ACC112 (cell line): Measurements from ENCODE around the gene PGM2L1.
"Not testable (repeated sequence)": the region's sequence is repeated elsewhere in the genome, so short reads cannot be mapped to it uniquely, and the experiment has no call there.

Experiments
- H2AFZ ChIP-seq: fragments of 200-600 bp; sonication (generic); one replicate; pipeline ENCODE4 v1.6.0; 2017; ENCODE audit warnings: antibody characterized with exemption, low read length; ENCODE audit not compliant: unreplicated experiment
- H3K27ac ChIP-seq: fragments of 200-600 bp; sonication (generic); 2 replicates; pipeline ENCODE4 v1.5.1; 2014; ENCODE audit warnings: low read depth, mild to moderate bottlenecking, antibody characterized with exemption, low read length, moderate library complexity
- H3K27me3 ChIP-seq: fragments of 200-600 bp; sonication (generic); 2 replicates; pipeline ENCODE4 v1.6.1; 2014; ENCODE audit warnings: mild to moderate bottlenecking, antibody characterized with exemption, low read length, moderate library complexity, mixed read lengths; ENCODE audit not compliant: insufficient read depth
- H3K36me3 ChIP-seq: fragments of 200-600 bp; sonication (generic); 2 replicates; pipeline ENCODE4 v1.6.1; 2016; ENCODE audit warnings: mild to moderate bottlenecking, antibody characterized with exemption, low read length, moderate library complexity, mixed read lengths; ENCODE audit not compliant: insufficient read depth
- H3K4me1 ChIP-seq: fragments of 200-600 bp; sonication (generic); one replicate; pipeline ENCODE4 v1.6.1; 2016; ENCODE audit warnings: low read length, mixed read lengths; ENCODE audit not compliant: insufficient read depth, unreplicated experiment, control insufficient read depth
- H3K4me3 ChIP-seq: fragments of 200-600 bp; sonication (generic); 2 replicates; pipeline ENCODE4 v1.5.1; 2014; ENCODE audit warnings: mild to moderate bottlenecking, low read depth, low read length
- H3K79me2 ChIP-seq: fragments of 200-600 bp; sonication (generic); one replicate; pipeline ENCODE4 v1.6.0; 2016; ENCODE audit warnings: low read length; ENCODE audit not compliant: control insufficient read depth, unreplicated experiment, insufficient read depth

The PGM2L1 gene

DNA sequence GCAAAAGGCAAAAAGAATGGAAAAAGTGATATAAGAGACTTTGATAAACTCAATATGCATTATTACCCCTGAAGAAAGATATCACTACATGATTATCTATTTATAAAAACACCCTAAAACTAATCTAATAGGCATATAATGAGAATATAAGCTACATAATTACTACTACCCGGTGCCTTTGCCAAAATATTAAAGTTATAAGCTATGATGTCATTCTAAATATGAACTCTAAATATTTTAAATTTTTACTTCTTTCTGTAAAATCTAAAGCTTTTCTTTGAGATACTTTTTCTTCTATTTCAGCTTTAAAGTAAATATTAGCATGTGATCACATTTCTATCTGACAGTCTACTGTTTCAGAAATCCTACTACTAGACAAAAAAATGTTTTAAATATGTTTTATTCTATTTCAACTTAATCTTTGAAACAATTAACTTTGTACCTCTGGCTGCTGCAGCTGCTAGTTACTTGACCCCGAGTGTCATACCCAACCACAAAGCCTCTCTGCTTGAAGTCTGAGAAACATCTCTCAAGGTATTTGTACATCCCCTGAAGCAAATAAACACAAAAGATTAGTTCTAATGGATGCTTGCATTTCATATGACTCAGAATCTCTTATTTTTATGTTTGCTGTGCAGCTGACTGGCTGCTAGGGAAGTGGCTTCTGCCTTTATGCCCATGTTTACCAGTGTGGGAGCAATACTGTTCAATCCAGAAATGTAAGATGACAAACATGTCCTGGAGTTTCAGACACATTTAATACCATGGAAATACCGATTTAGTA lies 26.8 kb downstream of the PGM2L1 start:
- no peaks in the 10 kb centered on the region for H3K27me3 ChIP-seq
- no peaks in the 10 kb centered on the region for H3K4me1 ChIP-seq
- no peak overlapping the region for H3K4me3 ChIP-seq
- no peaks in the 10 kb centered on the region for H3K79me2 ChIP-seq
- no peak overlapping the region for H3K27ac ChIP-seq
- H2AFZ ChIP-seq, result no peak overlapping the region
- H3K36me3 ChIP-seq, result no peaks in the 10 kb centered on the region

GRCh38 chr11:74370123-74370522 lies 28.1 kb downstream of the PGM2L1 start:
- no peaks in the 10 kb centered on the region for H3K36me3 ChIP-seq
- no peaks in the 10 kb centered on the region for H3K79me2 ChIP-seq
- H3K4me3 ChIP-seq, result no peak overlapping the region
- no peaks in the 10 kb centered on the region for H3K27me3 ChIP-seq
- no peak overlapping the region for H3K27ac ChIP-seq
- H3K4me1 ChIP-seq, result no peaks in the 10 kb centered on the region
- H2AFZ ChIP-seq, result no peak overlapping the region

DNA sequence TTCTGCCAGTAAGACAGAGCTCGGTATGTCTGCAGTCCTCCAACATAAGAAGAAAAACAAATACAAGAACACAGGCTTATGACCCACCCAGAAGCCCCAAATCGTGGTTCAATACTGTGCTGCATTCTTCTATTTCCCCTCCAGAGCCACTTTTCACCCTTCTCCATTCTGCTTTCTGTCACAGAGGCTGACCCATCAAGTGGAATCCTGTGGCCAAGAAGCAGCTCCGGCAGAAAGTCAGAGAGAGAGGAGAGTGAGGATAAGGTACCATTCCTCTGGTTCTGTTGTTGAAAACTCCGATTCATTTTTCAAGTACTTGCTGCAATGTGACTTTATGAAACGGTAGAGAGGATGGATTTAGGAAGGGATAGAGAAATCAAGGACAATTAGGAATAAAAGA lies 30.4 kb downstream of the PGM2L1 start:
- no peak overlapping the region for H3K4me3 ChIP-seq
- H3K27ac ChIP-seq, result no peak overlapping the region
- H3K36me3 ChIP-seq, result no peaks in the 10 kb centered on the region
- H3K79me2 ChIP-seq, result no peaks in the 10 kb centered on the region
- no peaks in the 10 kb centered on the region for H3K4me1 ChIP-seq
- H2AFZ ChIP-seq, result no peak overlapping the region
- no peaks in the 10 kb centered on the region for H3K27me3 ChIP-seq

- Histone ChIP-seq H3K4me3 (no peak overlapping the region), H3K36me3 (no peaks in the 10 kb centered on the region), H2AFZ (no peak overlapping the region), H3K79me2 (no peaks in the 10 kb centered on the region), H3K4me1 (no peaks in the 10 kb centered on the region), H3K27me3 (no peaks in the 10 kb centered on the region), H3K27ac (no peak overlapping the region)
These were observed 31.7 kb downstream of the PGM2L1 start for GRCh38 chr11:74366576-74366975.

GRCh38 chr11:74365805-74366204 lies 32.4 kb downstream of the PGM2L1 start:
- H2AFZ ChIP-seq, H3K79me2 ChIP-seq: not testable (repeated sequence)

DNA sequence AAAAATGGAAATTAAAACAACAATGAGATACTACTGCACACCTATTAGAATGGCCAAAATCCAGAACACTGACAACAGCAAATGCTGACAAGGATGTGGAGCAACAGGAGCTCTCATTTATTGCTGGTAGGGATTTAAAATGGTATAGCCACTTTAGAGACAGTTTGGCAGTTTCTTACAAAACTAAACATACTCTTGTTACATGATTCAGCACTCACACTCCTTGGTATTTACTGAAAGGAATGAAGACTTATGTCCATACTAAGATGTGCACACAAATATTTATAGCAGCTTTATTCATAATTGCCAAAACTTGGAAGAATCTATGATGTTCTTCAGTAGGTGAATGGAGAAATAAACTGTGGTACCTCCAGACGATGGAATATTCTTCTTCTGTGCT lies 40.8 kb downstream of the PGM2L1 start:
- no peaks in the 10 kb centered on the region for H3K79me2 ChIP-seq
- no peak overlapping the region for H2AFZ ChIP-seq
- no peak overlapping the region for H3K4me3 ChIP-seq
- no peak overlapping the region for H3K27ac ChIP-seq
- H3K27me3 ChIP-seq, result no peaks in the 10 kb centered on the region
- H3K4me1 ChIP-seq, result no peaks in the 10 kb centered on the region
- no peaks in the 10 kb centered on the region for H3K36me3 ChIP-seq

More at GRCh38 chr11:74365805-74366204, 32.4 kb downstream of the PGM2L1 start:
- not testable (repeated sequence) for H3K4me3 ChIP-seq, H3K27ac ChIP-seq, H3K27me3 ChIP-seq, H3K4me1 ChIP-seq, H3K36me3 ChIP-seq

- no peaks in the 10 kb centered on the region for H3K36me3 ChIP-seq
- no peak overlapping the region for H3K27ac ChIP-seq
- H3K4me3 ChIP-seq, result no peak overlapping the region
- no peaks in the 10 kb centered on the region for H3K4me1 ChIP-seq
- no peaks in the 10 kb centered on the region for H3K27me3 ChIP-seq
- H3K79me2 ChIP-seq, result no peaks in the 10 kb centered on the region
- H2AFZ ChIP-seq, result no peak overlapping the region
These were observed 42.6 kb downstream of the PGM2L1 start for GRCh38 chr11:74355626-74356025.

GRCh38 chr11:74354036-74354435 lies 44.2 kb downstream of the PGM2L1 start:
- Histone ChIP-seq H3K4me1 (no peaks in the 10 kb centered on the region), H3K27me3 (no peaks in the 10 kb centered on the region), H2AFZ (no peak overlapping the region), H3K27ac (no peak overlapping the region), H3K79me2 (no peaks in the 10 kb centered on the region), H3K4me3 (no peak overlapping the region), H3K36me3 (no peaks in the 10 kb centered on the region)

- Histone ChIP-seq H3K36me3 (no peaks in the 10 kb centered on the region), H3K79me2 (no peaks in the 10 kb centered on the region), H3K4me3 (no peak overlapping the region), H2AFZ (no peak overlapping the region), H3K27me3 (no peaks in the 10 kb centered on the region), H3K4me1 (no peaks in the 10 kb centered on the region), H3K27ac (no peak overlapping the region)
These were observed 50.9 kb downstream of the PGM2L1 start for GRCh38 chr11:74347381-74347780.

DNA sequence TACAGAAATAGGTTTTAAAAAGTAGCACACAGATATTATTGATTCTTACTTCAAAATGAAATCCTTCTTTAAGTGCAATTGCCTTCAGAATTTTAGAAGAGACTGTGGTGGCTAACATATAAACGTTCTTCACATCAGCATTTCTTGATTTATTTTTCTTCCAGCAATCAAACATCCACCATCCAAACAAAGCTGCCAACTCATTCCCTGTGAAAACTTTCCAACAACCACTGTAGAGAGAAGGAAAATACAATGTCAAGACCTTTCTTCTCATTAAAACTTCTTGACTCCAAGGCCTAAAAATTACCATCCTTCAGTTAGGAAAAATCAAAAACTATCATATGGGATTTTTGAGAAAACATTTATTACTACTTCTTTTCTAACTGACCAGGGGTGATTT lies 52.8 kb downstream of the PGM2L1 start:
- no peaks in the 10 kb centered on the region for H3K27me3 ChIP-seq
- H2AFZ ChIP-seq, result no peak overlapping the region
- no peaks in the 10 kb centered on the region for H3K79me2 ChIP-seq
- H3K4me1 ChIP-seq, result no peaks in the 10 kb centered on the region
- H3K36me3 ChIP-seq, result no peaks in the 10 kb centered on the region
- no peak overlapping the region for H3K27ac ChIP-seq
- no peak overlapping the region for H3K4me3 ChIP-seq

- Histone ChIP-seq H3K27me3 (no peaks in the 10 kb centered on the region), H3K36me3 (no peaks in the 10 kb centered on the region), H3K4me1 (no peaks in the 10 kb centered on the region), H2AFZ (no peak overlapping the region), H3K79me2 (no peaks in the 10 kb centered on the region), H3K4me3 (no peak overlapping the region), H3K27ac (no peak overlapping the region)
These were observed 56.3 kb downstream of the PGM2L1 start for GRCh38 chr11:74341921-74342320.
